Measurements from ENCODE around the gene SOD3.

The SOD3 gene

DNA sequence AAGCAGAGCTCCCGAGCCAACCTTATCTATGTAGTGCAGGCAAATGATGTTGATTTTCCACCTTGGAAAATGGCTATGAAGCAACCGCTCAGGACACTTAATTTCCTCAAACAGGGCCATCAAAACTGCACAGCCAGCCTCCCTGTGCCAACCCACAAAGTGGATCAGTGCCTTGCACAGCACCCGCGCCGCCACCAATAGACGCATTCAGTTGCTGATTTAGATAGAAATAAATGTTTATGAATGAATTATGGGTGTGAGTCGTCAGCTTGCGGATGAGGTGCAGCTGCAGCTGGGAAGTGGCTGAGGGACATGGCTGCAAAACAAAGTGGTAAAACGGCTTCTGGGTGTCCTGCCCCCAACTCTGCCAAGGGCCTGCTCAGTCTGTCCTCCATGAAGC lies 47.0 kb downstream of the SOD3 start:
- no peak for DNase-seq (ENCODE audit: low read depth)

DNA sequence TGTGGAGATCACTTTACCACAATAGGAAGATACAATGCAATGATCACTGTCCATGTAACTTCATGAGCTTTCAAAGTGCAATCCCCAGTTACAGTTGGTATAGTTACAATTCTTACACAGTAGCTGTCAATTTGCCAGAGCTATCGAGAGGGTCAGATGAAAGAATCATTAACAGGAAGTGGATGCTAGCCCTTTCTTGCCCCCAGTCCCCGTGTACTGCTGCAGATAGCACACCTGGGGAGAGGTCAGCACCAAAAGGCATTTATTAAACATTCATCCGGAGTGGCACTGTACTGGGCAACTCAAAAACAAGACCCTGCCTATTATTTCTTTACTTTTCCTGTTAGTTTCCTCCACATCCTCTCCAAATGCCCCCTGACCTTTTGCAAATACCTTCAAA lies 47.7 kb downstream of the SOD3 start:
- DNase-seq (ENCODE audit: low read depth): no peak

DNA sequence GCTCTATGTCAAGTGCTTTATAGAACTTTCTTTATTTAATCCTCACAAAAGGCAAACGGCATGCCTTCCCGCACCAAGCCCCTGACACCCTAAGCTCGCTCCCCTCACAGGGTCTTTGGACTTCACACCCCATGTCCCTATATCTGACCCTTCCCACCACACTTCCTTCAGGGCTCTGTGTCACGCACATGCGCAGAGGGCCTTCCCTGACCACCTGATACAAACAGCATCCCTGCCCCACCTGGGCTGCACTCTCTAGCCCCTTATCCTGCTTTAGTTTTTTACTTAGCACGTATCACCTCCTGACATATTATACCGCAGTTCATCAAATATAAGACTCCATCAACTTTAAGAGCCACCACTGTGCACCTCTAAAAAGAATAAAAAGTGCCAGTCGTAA lies 49.8 kb downstream of the SOD3 start:
- DNase-seq (ENCODE audit: low read depth): no peak

DNA sequence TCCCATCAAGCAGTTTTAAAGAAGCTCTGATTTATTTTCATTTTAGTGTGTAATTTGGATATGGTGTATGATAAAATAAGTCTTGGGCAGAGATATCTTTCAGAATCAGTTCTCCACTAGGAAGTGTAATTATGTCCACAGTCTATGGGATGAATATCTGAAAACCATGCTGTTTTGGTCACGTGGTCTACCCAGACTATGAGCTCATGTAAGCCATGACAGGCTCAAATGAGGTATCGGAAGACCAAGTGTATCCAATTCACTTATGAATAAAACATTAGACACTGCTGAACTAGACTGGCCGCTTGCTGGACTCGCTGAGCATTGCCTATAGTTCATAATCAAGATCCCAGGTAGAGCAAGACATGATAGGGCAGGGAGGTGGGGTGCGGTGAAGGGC lies 50.5 kb downstream of the SOD3 start:
- DNase-seq (ENCODE audit: low read depth): no peak

GRCh38 chr4:24846716-24847115 lies 51.3 kb downstream of the SOD3 start:
- DNase-seq (ENCODE audit: low read depth): no peak

GRCh38 chr4:24849351-24849750 lies 54.0 kb downstream of the SOD3 start:
- DNase-seq (ENCODE audit: low read depth): no peak

DNA sequence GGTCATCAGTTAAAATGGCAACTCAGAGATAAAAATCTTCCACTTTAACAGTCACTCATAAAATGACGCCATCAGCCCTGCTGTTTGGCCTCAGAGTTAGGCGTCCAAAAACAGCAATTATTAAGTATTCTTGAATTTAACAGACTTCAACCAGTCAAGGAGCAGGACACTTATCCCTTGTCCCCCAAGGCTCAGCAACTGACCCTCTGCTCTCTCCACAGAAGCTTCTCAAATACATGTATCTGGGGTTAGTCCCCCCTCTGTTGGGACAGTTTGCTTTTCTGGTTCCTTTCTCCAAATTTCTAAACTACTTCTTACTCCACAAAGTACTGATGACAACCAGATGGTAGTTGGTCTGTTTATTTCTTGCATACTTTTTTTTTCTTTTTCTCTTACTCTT lies 54.4 kb downstream of the SOD3 start:
- DNase-seq (ENCODE audit: low read depth): no peak
